Right lobe of liver (tissue), 6 donors: ENCODE results near the gene NT5DC1. TPM values are rescaled to one million over a fixed set of nuclear protein-coding genes. Genes with fewer than 3 reads are reported as not detected.

Experiments
- ATAC-seq, 4 donors: fragments of 200-7000 bp; cut with Tn5 transposase; one replicate each; pipeline ENCODE4 v1.9.1; 2020; ENCODE audit warnings: mild to moderate bottlenecking in 4 of 4, moderate library complexity in 4 of 4
- DNase-seq, 3 donors: peaks; one replicate each; pipeline ENCODE4 v3.0.0-alpha.2; 2020
- H3K27ac ChIP-seq, 3 donors: fragments of 200-600 bp; one replicate each; pipeline ENCODE4 v1.8.0; 2022
- H3K27me3 ChIP-seq, 2 donors: fragments of 200-600 bp; one replicate each; pipeline ENCODE4 v1.8.0; 2022
- H3K36me3 ChIP-seq, 4 donors: fragments of 200-600 bp; sonication (generic) in 1 of 4; one replicate each; pipeline versions ENCODE4 v1.5.1 to v1.8.0; 2017 to 2022; ENCODE audit warnings: control low read depth in 1 of 4
- H3K4me1 ChIP-seq, 4 donors: fragments of 200-600 bp; sonication (generic) in 1 of 4; one replicate each; pipeline versions ENCODE4 v1.5.1 to v1.8.0; 2017 to 2022; ENCODE audit warnings: control low read depth in 1 of 4
- H3K4me3 ChIP-seq, 3 donors: fragments of 200-600 bp; one replicate each; pipeline ENCODE4 v1.8.0; 2022
- H3K9me3 ChIP-seq, 4 donors: fragments of 200-600 bp; sonication (generic) in 1 of 4; one replicate each; pipeline versions ENCODE4 v1.5.1 to v1.8.0; 2017 to 2022; ENCODE audit warnings: control low read depth in 1 of 4
- POLR2A ChIP-seq: fragments of 450-650 bp; IDR thresholded peaks from one replicate; pipeline ENCODE4 v1.6.1; 2017; ENCODE audit warnings: antibody characterized with exemption, mild to moderate bottlenecking
- WGBS: methylation state at CpG from one replicate; pipeline ENCODE4 v1.1.6; 2018; ENCODE audit warnings: low coverage, low lambda C conversion rate; ENCODE audit not compliant: insufficient coverage; ENCODE audit errors: missing lambda C conversion rate; 5-methylcytosine and 5-hydroxymethylcytosine counted together
- intact Hi-C, 2 donors: fragments of 100-400 bp; cut with DNase I; formaldehyde crosslinking; loops; one replicate each; pipeline versions ENCODE4 v1.11.2 to v1.14.1; 2022
- total RNA-seq, 6 experiments: library from RNA; depleted of rRNA in 2 of 6; stranded (reverse); fragments of >200 nt in 2 of 6; fragmentation: NEBNext Ultra II Directional in 3 of 6; extraction: Animal tissue kit (Norgen Biotek cat#: 25700) in 3 of 6; gene quantifications; one replicate each; pipeline versions ENCODE4 v1.1.0 to v1.2.4, GENCODE V29; 2016 to 2023
- TF ChIP-seq, protein P1 (sequence below), 4 donors: fragments of 200-600 bp in 3 of 4; fragments of 450-650 bp in 1 of 4; IDR thresholded peaks; one replicate each; pipeline versions ENCODE4 v1.5.1 to v1.8.0; 2016 to 2022; ENCODE audit warnings: antibody characterized with exemption in 4 of 4, mild to moderate bottlenecking in 2 of 4
- donor health status: DM: no; HTN: yes; CAD: no.
- donor health status: DM: no; HTN: no; CAD: no.
- donor health status: DM: no; HTN: no; CAD: no.
- donor health status: DM: no; HTN: yes; CAD: no.
- donor health status: DM: no; HTN: yes; CAD: no.

NT5DC1 gene
- total RNA-seq, 6 experiments from 2014 or later, result 8.5 to 49.1 (median 34.8) TPM

DNA sequence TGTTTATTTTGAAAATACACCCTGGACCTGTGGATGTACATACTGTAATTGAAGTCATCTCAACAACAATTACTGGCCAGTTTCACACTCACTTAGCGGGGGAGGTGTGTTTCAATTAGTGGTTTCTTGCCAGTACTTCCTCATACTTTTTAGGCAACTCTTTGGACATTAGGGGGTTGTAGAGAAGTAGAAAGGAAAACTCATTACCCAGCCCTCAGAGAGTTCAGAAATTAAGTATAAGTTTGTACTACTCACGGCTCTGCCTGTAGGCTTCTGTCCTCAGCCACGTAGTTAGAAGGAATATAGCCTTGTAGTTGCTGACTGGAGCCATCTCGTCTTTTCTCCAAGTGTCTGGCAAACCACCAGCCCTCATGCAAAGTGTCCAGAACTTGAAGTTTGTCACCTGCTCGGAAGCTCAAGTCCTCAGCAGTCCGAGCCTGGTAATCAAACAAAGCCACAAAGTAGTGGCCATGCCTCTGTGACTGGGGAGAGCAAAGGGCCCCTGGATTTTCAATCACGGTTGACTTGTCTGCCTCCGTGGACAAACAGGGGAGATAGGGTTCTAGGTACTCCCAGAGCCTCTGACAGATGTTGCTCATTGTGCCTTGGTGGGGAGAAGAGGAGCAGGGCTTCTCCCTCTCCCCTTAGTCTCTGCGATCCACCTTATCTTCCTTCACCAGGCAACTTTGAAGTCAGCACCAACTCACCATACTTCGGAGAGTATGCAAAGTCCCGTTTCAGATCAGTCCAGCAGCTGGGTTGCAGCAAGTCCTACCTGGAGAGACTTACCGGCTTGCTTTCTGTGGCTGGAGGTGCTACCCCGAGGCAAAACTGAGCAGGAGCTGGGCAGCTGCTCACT is 40.7 kb upstream of the NT5DC1 start:
- 24% methylated on average over 9 of the region's 13 CpGs for WGBS
- H3K9me3 ChIP-seq, result no peaks in the 10 kb centered on the region
- no peaks in the 10 kb centered on the region for H3K27me3 ChIP-seq
- H3K36me3 ChIP-seq, result no peaks in the 10 kb centered on the region
- ATAC-seq (peak; percentile 58 to 70 (median 60)), DNase-seq (no peak)
- H3K4me1 ChIP-seq, result peaks cover 0 to 24% (median 0%) of the 10 kb centered on the region in 4 donors
- H3K27ac ChIP-seq, result peak overlapping the region; percentile 71 to 88 (median 75)
- peak overlapping the region; percentile 39 to 65 (median 63) for H3K4me3 ChIP-seq
- intact Hi-C loops, result no loop called here
- TF ChIP-seq POLR2A, result no peak
- TF ChIP-seq, protein P1, sequence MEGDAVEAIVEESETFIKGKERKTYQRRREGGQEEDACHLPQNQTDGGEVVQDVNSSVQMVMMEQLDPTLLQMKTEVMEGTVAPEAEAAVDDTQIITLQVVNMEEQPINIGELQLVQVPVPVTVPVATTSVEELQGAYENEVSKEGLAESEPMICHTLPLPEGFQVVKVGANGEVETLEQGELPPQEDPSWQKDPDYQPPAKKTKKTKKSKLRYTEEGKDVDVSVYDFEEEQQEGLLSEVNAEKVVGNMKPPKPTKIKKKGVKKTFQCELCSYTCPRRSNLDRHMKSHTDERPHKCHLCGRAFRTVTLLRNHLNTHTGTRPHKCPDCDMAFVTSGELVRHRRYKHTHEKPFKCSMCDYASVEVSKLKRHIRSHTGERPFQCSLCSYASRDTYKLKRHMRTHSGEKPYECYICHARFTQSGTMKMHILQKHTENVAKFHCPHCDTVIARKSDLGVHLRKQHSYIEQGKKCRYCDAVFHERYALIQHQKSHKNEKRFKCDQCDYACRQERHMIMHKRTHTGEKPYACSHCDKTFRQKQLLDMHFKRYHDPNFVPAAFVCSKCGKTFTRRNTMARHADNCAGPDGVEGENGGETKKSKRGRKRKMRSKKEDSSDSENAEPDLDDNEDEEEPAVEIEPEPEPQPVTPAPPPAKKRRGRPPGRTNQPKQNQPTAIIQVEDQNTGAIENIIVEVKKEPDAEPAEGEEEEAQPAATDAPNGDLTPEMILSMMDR (IDR thresholded peaks at IDR 0.05), result no peak

DNA sequence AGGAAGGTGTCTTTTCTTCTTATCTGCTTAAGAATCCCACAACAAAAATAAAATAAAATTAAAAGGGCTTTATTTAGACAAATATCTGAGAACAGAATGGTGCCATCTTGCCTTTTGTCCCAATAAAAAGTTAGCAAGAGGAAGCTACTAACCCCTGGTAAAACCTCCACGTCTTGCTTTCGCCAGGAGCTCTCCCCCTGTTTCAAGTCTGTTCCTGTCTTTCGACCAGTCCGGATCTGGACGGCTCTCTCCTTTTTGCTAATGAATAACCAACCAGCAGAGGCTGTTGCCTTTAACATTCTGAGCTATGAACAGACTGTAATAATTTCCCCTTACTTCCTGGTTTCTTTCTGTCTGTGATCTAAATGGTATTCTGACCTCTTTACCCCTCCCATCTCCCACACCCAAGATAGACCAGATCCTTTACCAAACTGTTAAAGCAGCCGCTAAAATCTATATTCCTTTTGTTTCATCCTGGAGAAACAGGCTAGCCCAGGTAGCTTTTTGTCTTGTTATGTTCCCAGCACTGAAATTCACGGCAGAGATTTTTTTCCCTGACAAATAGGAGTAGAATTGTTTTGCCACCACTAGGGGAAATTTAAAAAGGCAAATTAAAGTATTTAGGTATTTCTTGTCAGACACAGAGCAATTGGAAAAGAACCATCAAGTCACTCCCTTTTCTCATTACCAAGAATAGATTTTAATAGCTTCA is 39.9 kb upstream of the NT5DC1 start, which contains the start of gene FRK:
Gene FRK, minus strand, starts transcription at position 320 of the 712 bp plus-strand sequence. CDS start 580 bp downstream, outside the sequence.
- TF ChIP-seq, protein P1 (IDR thresholded peaks at IDR 0.05), result peak; percentile 32 to 59 (median 35)
- TF ChIP-seq POLR2A, result peak; percentile 71
- Histone ChIP-seq H3K27me3 (no peaks in the 10 kb centered on the region), H3K4me1 (peaks cover 0 to 24% (median 0%) of the 10 kb centered on the region in 4 donors), H3K27ac (peak within 1 kb of the TSS; percentile 71 to 88 (median 75)), H3K9me3 (no peaks in the 10 kb centered on the region), H3K4me3 (peak within 1 kb of the TSS; percentile 39 to 65 (median 63)), H3K36me3 (no peaks in the 10 kb centered on the region)
- DNase-seq, result peak; percentile 46 to 69 (median 63)
- 6% methylated on average over 7 of the region's 7 CpGs for WGBS
- intact Hi-C loops, result no loop called here
- ATAC-seq, result peak; percentile 87 to 94 (median 90)

DNA sequence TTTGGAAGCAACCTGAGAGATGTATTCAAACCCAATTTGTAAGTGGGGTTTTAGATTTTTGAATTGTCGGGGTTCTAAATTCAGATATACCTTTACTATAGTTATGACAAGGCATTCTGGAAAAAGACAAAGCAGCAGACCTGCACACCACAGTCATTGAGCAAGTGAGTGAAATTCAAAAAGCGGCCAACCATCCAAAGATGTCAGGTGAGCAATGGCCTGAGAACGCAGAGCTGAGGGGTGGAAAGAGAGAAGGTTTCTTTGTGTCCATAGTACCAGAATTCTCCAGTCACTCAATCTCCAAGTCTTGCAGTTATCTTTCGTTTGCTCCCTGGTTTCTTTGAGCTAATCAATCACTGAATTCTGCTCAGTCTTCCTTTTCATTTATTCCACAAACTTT is 38.2 kb upstream of the NT5DC1 start:
- 83% methylated on average over 1 of the region's 4 CpGs for WGBS
- Histone ChIP-seq H3K27ac (no peak overlapping the region), H3K9me3 (no peaks in the 10 kb centered on the region), H3K36me3 (no peaks in the 10 kb centered on the region), H3K4me3 (no peak overlapping the region), H3K27me3 (no peaks in the 10 kb centered on the region), H3K4me1 (peaks cover 0 to 16% (median 0%) of the 10 kb centered on the region in 4 donors)
- TF ChIP-seq POLR2A, result no peak
- DNase-seq (no peak), ATAC-seq (no peak)
- intact Hi-C loops, result no loop called here

DNA sequence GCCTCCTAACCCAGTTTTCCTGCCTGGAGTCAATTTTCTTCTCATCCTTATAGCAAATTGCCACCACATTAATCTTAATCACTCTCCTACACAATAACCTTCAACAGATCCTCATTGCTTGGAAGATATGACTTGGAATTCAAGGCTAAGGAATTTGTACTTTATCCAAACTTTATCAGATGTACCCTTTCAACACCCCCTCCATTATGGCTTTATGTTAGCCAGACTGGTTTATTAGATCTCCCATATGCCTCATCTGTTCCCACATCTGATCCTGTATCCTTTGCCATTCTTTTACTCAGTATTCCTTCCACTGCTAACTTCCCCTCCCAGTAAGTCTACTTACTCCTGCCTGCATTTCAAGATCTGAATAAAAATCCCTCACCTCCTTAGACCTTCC is 36.0 kb upstream of the NT5DC1 start:
- H3K4me1 ChIP-seq, result peaks cover 0 to 8% (median 0%) of the 10 kb centered on the region in 4 donors
- ATAC-seq (no peak), DNase-seq (no peak)
- no peak overlapping the region for H3K4me3 ChIP-seq
- no peaks in the 10 kb centered on the region for H3K9me3 ChIP-seq
- H3K36me3 ChIP-seq, result no peaks in the 10 kb centered on the region
- TF ChIP-seq, protein P1 (IDR thresholded peaks at IDR 0.05), result no peak
- no peak for TF ChIP-seq POLR2A
- no peaks in the 10 kb centered on the region for H3K27me3 ChIP-seq
- intact Hi-C loops, result no loop called here
- H3K27ac ChIP-seq, result no peak overlapping the region

DNA sequence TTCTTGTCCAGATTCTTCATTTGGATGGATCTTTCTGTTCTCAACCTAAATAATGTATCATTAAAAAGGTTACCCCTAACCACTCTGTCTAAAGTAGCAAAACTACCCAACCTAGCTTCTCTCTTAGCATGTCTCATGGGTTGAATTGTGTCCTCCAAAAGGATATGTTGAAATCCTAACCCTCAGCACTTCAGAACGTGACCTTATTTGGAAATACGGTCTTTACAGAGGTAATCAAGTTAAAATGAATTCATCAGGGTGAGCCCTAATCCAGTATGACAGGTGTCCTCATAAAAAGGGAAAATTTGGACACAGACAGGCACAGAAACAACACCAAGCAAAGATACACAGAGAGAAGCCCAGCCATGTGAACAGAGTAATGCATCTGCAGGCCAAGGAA is 33.9 kb upstream of the NT5DC1 start:
- WGBS, result 4% methylated on average over 2 of the region's 2 CpGs
- H3K9me3 ChIP-seq, result no peaks in the 10 kb centered on the region
- H3K27ac ChIP-seq, result no peak overlapping the region
- H3K27me3 ChIP-seq, result no peaks in the 10 kb centered on the region
- H3K4me3 ChIP-seq, result no peak overlapping the region
- intact Hi-C loops, result no loop called here
- DNase-seq (no peak), ATAC-seq (peak in 3 of 4 donors; percentile 25 to 88 (median 33))
- no peaks in the 10 kb centered on the region for H3K36me3 ChIP-seq
- peaks cover 0 to 3% (median 0%) of the 10 kb centered on the region in 4 donors for H3K4me1 ChIP-seq
- TF ChIP-seq POLR2A, result no peak
- TF ChIP-seq, protein P1 (IDR thresholded peaks at IDR 0.05), result no peak
